HG03571 (cell line): ENCODE measurements around the gene SCYGR1.
"Not testable (repeated sequence)": the region's sequence is repeated elsewhere in the genome, so short reads cannot be mapped to it uniquely, and the experiment has no call there.

Experiments
- ATAC-seq: cut with Tn5 transposase; IDR thresholded peaks from one replicate; pipeline ENCODE4 v1.9.1; 2021; ENCODE audit not compliant: unreplicated experiment

The SCYGR1 gene

DNA sequence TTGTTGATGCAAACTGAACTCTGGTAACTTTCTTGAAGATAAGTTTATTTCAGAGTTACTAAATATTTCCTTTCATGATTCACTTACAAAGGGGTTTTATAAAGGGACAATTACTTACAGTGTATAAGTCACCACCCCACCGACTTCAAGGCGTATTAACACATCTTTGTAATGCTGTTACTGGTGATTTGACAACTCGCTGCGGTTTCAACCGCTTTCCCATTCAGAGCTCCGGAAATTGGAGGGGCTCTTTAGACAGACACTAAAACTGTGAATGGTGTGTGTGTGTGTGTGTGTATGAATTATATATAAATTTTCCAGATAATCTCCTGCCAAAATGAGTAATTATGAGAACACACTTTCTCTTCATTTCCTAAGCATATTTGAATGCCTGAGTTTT lies 13.6 kb downstream of the SCYGR1 start:
- ATAC-seq, result no peak

DNA sequence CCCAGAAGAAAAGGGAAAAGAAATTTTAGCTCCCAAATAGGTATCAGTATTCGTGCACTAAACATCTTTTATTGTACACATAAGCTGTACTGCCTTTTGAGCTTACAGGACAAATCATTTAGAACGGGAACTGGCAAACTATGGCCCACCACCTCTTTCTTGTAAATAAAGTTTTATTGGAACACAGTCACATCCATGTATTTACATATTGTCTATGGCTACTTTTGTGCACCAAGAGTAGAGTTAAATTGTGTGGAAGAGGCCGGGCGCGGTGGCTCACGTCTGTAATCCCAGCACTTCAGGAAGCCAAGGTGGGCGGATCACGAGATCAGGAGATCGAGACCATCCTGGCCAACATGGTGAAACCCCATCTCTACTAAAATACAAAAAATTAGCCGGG lies 14.4 kb downstream of the SCYGR1 start:
- ATAC-seq, result no peak

DNA sequence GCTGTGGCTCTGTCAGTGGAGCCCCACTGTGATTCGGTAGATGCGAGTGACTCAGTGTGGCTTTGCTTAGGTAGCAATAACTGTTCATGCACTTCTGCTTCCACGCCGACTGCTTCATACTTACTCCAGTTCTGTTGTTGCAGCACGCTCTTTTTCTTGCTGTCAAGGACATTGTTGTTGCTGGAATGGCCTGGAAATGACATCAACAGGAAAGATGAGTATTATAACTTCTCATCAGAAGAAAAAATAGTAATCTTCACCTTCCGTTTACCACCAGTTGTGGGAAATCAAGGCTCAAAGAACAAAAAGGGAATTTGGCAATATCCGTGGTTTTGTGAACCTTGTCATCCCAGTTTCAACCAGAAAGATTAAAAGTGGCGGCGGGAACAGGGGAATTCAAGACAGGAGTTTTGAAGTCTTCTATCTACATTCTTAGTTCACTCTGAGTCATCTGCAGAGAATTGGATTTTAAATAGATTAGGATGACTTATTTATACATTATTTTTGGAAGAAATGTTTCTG lies 16.9 kb downstream of the SCYGR1 start:
- no peak for ATAC-seq

DNA sequence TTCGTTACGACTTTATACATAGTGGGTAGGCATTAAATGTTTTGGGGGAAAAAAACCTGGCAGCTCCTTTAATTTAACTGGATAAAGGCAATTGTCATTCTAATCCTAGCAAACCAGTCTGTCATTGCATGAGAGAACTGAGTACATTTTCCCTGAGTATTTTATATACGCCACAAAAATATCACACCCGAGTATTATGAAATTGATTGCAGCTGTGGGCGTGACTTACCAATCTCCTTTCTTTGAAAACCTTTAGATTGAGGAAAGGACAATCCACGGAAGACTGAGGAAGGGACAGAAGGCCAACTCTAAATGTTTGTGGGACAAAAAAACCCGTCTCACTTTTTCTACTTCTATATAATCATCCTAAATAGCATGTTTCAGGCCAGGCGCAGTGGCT lies 17.7 kb downstream of the SCYGR1 start:
- no peak for ATAC-seq

DNA sequence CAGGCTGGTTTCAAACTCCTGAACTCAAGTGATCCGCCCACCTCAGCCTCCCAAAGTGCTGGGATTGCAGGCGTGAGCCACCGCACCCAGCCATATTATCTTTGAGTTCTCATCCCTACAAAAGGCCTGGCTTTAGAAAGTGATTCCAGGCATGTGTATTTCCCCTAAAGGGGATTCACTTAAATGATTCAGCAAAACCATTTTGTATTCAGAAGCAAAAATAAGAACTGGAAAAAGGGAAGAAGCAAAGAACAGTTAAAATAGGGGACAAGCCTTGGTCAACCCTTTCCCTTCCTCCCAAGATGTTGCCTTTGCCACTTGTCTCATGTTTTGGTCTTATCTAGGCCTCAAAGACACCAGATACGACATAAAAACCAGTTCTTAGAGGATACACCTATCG lies 19.2 kb downstream of the SCYGR1 start:
- no peak for ATAC-seq

DNA sequence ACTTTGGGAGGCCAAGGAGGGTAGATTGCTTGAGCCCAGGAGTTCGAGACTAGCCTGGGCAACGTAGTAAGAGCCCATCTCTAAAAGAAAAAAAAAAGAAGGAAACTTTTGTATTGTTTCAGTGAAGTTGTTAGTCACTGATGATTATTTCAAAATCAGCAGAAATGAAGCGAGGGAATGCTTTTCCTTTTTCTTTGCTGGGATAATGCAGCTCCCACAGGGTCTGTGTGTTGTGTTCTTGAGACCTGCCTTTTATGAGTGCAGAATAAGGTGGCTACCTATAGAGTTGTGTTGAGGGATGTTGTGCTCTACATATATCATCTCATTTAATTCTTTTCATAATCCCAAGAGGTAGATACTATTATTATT lies 20.3 kb downstream of the SCYGR1 start:
- ATAC-seq, result no peak

DNA sequence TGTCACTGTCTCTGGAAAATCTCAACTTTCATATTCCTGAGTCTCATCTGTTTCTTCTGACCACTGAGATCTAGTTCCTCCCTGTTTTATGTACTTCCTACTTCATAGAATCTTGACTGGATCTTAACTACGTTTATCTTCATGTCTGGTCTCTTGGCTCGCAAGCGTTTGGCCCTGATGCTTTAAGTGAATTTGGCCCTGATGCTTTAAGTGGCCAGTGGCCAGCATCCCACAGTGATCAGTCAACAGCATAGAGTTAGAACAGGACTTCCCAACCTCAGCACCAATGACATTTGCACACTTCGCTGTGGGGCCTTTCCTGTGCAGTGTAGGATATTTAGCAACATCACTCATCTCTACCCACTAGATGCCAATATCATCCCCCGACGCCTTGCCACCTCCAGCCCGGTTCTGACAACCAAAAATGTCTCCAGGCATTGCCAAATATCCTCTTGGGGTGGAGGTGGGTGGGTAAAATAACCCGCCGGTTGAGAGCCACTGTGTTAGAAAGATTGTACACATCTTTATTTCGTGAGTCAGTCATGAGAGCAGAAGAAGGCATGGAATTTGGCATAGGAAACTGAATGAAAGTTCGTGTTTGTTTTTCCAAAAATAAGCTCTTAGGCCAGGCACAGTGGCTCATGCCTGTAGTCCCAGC lies 20.9 kb downstream of the SCYGR1 start:
- ATAC-seq, result no peak

DNA sequence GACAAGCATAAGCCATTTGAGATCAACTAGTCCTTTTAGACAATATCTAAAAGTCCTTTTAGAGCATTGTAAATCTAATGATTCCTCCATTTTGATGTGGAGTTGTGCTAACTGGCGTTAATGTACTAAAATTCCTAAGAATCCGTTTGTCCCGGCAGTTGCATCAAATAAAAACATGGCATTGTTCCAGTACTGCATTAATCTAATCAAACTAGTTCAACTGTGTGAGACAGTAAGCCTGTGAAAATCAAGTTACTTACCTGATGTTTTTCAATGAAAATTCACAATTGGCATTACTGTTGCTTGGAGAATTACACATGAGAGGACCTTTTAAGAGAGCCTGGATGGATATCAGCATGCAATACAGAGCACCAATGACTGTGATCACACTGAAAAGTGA lies 21.9 kb downstream of the SCYGR1 start:
- ATAC-seq, result no peak

DNA sequence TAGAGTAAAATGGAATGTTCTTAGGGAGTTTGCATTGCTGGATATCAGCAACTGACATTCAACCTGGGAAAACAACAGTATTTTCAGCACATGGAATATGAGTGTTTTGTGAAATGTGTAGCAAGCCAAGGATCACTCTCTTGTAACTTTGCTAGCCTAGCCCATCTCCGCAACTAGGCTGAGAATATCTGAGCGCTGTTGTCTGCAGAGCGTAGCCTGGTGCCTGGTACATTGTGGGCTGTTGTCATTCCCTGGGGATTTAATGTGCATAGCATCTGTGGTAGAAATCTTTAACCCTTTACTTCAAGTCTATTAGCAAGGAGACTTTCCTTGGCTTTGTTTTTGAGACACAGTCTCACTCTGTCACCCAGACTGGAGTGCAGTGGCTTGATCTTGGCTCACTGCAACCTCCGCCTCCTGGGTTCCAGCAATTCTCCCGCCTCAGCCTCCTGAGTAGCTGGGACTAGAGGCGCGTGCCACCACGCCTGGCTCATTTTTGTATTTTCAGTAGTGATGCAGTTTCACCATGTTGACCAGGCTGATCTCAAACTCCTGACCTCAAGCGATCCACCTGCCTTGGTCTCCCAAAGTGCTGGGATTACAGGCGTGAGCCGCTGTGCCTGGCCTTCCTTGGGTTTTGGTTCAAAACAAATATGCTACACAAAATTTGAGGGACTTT lies 23.0 kb downstream of the SCYGR1 start:
- not testable (repeated sequence) for ATAC-seq

DNA sequence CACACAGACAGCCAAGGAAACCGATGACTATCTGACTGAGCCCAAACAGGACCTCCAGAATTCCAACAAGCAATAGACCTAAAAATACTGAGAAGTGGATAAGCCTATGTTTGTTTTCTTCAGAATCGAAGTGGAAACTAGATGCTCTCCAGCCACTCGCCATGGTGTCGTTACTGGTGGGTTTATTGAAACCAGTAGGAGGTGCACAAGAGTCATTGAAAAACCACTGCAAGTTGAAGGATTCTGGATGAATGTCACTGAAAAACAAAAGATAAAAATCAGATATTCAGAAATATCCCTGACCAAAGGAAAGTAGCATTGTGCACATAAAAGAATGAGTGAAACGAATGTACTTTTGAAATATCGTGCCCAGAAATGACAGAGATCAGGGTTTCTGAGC lies 24.0 kb downstream of the SCYGR1 start:
- ATAC-seq, result no peak

DNA sequence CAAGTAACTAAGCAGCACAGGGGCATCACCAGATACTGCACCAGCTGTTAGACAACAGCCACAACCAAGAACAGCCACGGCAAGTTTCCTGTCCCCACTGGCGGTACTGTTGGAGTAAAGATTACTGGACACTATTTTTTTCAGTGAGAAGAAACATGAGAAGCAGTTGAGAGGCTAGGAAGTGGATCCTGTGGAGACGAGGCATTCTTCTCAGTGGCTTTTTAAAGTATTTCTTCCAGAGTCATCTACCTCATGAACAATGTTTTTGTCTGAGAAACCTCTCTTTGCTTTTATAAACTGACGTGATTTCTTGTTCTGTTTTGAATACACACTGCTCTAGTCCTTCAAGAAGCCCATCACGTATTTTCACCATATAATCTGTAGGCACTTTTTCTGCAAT lies 27.4 kb downstream of the SCYGR1 start:
- ATAC-seq, result no peak

DNA sequence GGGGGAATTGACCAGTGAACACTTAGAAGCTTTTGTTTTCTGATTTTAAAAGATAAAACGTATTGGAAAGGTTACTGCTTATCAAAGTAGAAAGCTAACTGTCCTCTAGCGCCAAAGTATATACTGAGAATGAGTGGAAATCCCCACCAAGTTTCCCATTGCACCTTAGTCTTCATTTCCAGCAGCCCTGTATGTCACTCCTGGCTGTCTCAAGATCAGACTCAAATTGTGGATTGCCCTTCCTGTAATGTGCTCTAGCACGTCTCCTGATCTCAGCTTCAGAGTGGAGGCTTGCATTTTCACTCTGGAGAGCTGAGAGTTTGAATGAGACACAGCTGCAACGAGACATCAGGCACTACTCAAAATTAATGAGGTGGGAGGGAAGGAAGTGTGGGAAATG lies 36.1 kb downstream of the SCYGR1 start:
- ATAC-seq, result peak; percentile 71

DNA sequence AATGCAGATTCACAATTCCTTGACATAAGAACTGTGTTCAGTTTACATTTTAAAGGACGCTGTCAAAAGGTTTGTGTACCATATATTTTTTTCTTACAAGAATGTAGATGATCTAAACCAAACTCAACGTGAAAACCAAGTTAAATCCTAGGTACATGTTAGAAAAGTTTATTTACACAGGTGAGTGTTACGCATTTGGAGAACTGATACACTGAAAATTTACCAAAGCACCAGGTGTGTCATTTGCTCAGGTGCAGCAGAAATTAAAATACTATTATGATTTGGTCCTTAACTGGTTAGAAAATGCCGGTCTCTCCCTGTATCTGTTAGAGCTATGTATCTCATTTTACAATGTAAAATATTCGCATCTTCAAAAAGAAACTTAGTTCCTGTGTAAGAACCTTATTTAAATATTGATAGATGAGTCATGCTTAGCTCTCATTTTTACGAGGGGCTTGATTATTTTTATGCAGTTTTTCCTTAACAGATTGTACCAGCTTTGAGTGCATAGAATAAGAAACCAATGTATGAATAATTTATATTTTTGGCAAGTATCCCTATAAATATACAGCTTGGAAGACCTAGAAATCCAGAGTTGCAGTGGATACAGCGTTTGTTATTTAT lies 37.6 kb downstream of the SCYGR1 start:
- ATAC-seq, result no peak

DNA sequence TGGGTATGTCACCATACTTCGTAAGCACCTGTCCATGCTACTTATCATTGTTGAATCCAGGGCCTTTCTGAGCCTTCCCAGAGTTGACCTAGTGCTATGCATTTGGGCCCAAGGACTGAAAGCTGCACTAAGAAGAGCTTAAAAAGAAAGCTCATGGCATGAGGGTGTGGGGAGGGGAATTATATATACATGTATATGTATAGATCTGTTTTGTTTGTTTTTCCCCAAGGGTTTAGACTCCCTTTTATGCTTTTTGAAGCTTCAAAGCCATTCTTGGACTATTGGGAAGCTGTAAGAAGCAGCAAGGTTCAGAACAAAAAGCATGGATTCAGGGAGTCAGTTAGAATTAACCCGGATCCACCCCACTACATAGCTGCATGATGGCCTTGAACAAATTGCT lies 39.4 kb downstream of the SCYGR1 start:
- ATAC-seq, result no peak

DNA sequence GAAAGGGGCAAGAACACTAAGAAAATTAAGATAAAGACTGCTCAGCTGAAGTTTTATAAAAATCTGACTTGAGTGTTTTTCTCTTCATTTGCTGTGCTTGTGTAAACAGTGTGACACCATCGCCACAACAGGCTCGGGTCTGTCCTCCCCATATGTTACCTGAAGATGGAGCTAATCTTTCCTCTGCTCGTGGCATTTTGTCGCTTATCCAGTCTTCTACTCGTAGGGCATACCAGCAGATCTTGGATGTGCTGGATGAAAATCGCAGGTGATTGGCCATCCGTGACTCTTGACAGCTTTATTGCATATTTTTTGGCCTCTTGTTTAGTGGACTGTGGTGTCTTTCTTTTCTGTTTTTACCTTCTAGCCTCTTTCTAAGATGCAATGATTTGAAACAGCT lies 40.6 kb downstream of the SCYGR1 start:
- ATAC-seq, result no peak

DNA sequence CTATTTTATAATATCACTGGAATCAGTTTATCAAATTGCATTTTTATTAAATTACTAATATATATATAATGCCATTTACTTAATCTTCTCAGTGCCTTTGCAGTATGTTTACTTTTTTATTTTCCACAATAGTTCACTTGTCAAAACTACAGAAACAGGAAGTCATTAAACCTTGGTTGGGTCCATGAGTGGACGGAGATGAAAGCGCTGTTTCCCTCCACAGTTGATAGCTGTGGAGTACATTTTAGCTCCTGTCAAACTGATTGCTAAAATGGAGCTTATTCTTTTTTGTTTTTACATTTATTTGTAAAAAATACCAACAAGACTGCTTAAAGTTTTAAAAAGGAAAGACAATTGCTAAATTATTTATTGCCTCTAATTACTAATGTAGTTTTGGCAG lies 43.5 kb downstream of the SCYGR1 start:
- ATAC-seq, result no peak

DNA sequence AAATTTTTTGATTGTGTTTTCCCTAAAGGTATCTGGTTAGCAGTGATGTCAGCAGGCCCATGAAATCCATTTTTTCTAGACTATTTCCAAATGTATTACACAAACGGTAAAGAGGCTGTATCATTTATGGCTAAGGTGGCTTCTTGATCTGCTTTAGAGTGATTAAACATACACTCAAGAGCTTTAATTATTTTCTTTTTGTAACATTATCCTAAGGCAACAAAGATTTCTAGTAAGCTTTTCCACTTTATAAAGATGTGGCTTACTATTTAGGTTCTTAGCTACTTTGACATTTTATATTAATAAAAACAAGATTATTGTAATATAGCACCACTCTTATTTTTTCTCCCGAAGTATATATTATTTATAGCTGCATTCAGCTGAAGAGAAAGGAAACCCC lies 46.2 kb downstream of the SCYGR1 start:
- no peak for ATAC-seq

DNA sequence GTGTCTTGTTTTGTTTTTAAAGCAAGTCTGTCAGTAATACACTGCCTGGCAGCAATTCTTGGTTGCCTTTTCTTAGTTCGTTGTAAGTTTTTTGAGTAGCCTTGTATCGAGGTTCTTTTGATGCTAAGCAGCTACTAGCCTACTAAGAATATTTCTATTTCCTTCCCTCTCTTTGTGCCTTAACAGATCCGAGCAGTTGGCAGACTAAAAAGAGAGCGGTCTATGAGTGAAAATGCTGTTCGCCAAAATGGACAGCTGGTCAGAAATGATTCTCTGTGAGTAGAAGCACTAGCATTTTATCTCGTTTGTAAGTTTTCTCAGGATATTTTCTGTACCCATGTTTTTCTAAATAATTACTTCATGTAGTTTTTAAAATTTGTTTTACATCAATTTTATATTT lies 47.6 kb downstream of the SCYGR1 start:
- no peak for ATAC-seq

DNA sequence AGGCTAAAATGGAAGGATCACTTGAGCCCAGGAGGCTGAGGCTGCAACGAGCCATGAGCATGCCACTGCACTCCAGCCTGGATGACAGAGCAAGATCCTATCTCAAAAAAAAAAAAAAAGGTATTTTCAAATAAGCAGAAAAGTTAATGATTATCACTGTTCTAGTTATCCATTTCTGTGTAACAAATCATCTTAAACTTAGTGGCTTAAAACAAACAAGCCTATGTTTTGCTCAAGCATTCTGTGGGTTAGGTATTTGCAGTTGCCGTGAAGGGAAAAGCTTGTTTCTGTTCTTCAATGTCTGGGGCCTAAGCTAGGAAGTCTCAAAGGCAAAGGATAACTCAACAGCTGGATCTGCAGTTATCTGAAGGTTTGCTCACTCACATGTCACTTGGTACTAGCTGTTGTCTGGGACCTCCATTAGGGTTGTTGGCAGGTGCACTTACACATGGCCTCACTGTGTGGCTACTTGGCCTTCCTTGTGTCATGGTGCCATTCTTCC lies 48.6 kb downstream of the SCYGR1 start:
- no peak for ATAC-seq
